HFFc6 (cell line): ENCODE measurements around the gene TRPC4. TPM values are rescaled to one million over a fixed set of nuclear protein-coding genes. Genes with fewer than 3 reads are reported as not detected.

Experiments used
- DNase-seq: peaks from one replicate; pipeline ENCODE4 v3.0.0-alpha.2; 2018
- H3K27ac Mint-ChIP-seq: 2 replicates; pipeline ENCODE4 v1.8.0; 2020; ENCODE audit warnings: mild to moderate bottlenecking, mixed read lengths
- H3K27me3 Mint-ChIP-seq: 2 replicates; pipeline ENCODE4 v1.8.0; 2021; ENCODE audit warnings: mild to moderate bottlenecking, moderate library complexity, mixed read lengths; ENCODE audit not compliant: insufficient read depth
- H3K36me3 Mint-ChIP-seq: 2 replicates; pipeline ENCODE4 v1.8.0; 2021; ENCODE audit warnings: low read depth, mixed read lengths
- H3K4me1 Mint-ChIP-seq: 2 replicates; pipeline ENCODE4 v1.8.0; 2020; ENCODE audit warnings: low read depth, mixed read lengths
- H3K4me3 Mint-ChIP-seq: 2 replicates; pipeline ENCODE4 v1.8.0; 2020; ENCODE audit warnings: mild to moderate bottlenecking, moderate library complexity, mixed read lengths
- H3K9me3 Mint-ChIP-seq: 2 replicates; pipeline ENCODE4 v1.8.0; 2020; ENCODE audit warnings: mild to moderate bottlenecking, mixed read lengths
- CTCF ChIP-seq: fragments of 200-600 bp; sonication (generic); IDR thresholded peaks from 2 replicates; pipeline ENCODE4 v1.5.0; 2021; ENCODE audit warnings: antibody characterized with exemption, mild to moderate bottlenecking
- total RNA-seq, 6 experiments: library from RNA; stranded (reverse); fragmentation: NEBNext Ultra II Directional; extraction: Animal tissue kit (Norgen Biotek cat#: 25700); gene quantifications; 2 replicates in 1 of 6; 3 replicates in 5 of 6; pipeline ENCODE4 v1.2.3, GENCODE V29; 2021

Gene TRPC4
- total RNA-seq, 6 experiments from 2014 or later: 14.3 to 17.5 (median 15.4) TPM

GRCh38 chr13:37878496-37878895, 8.9 kb upstream of the TRPC4 start:
- Mint-ChIP-seq H3K4me3 (no peak overlapping the region), H3K27ac (no peak overlapping the region), H3K27me3 (no peaks in the 10 kb centered on the region), H3K36me3 (no peaks in the 10 kb centered on the region), H3K9me3 (no peaks in the 10 kb centered on the region), H3K4me1 (peaks cover 20% of the 10 kb centered on the region)
- no peak for TF ChIP-seq CTCF
- peak; percentile 63 for DNase-seq

- Mint-ChIP-seq H3K27me3 (no peaks in the 10 kb centered on the region), H3K36me3 (no peaks in the 10 kb centered on the region), H3K4me3 (peak overlapping the region; percentile 97), H3K4me1 (peaks cover 35% of the 10 kb centered on the region), H3K9me3 (no peaks in the 10 kb centered on the region), H3K27ac (peak overlapping the region; percentile 86)
- TF ChIP-seq CTCF: no peak
- peak; percentile 50 for DNase-seq
Observed at GRCh38 chr13:37870895-37871550, 1.5 kb upstream of the TRPC4 start.

DNA sequence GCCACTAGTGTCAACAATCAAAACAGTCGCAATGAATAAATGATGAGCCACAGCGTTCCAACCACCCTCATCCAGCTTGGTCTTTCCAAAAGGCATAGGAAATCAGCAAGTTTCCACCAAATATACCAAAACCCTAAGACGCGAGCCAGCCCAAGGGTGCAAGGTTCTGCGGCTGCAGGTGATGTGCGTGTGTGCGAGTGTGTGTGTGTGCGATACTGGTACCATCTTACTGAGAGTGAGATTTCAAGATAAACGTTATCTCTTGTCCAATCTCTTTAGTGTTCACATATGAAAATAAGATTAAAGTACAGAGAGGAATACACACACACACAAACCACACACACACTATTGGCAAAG, 895 bp upstream of the TRPC4 start:
- peak overlapping the region; percentile 86 for H3K27ac Mint-ChIP-seq
- peak overlapping the region; percentile 97 for H3K4me3 Mint-ChIP-seq
- H3K9me3 Mint-ChIP-seq: no peaks in the 10 kb centered on the region
- no peak for DNase-seq
- peaks cover 39% of the 10 kb centered on the region for H3K4me1 Mint-ChIP-seq
- H3K36me3 Mint-ChIP-seq: no peaks in the 10 kb centered on the region
- TF ChIP-seq CTCF: peak; percentile 21
- no peaks in the 10 kb centered on the region for H3K27me3 Mint-ChIP-seq

GRCh38 chr13:37869506-37869755, 141 bp downstream of the TRPC4 start:
- TF ChIP-seq CTCF: no peak
- Mint-ChIP-seq H3K27ac (peak overlapping the region; percentile 86), H3K9me3 (no peaks in the 10 kb centered on the region), H3K4me1 (peaks cover 44% of the 10 kb centered on the region), H3K27me3 (no peaks in the 10 kb centered on the region), H3K4me3 (peak overlapping the region; percentile 97), H3K36me3 (no peaks in the 10 kb centered on the region)
- DNase-seq: no peak

- Mint-ChIP-seq H3K4me3 (peak overlapping the region; percentile 97), H3K4me1 (peaks cover 49% of the 10 kb centered on the region), H3K27me3 (no peaks in the 10 kb centered on the region), H3K9me3 (no peaks in the 10 kb centered on the region), H3K36me3 (no peaks in the 10 kb centered on the region), H3K27ac (peak overlapping the region; percentile 86)
- DNase-seq: peak; percentile 52
- TF ChIP-seq CTCF: no peak
Observed at GRCh38 chr13:37868691-37869505, 674 bp downstream of the TRPC4 start.
